IMR-90 (cell line): ENCODE measurements around the gene ETF1. TPM values are rescaled to one million over a fixed set of nuclear protein-coding genes. Genes with fewer than 3 reads are reported as not detected.

Source experiments
- ATAC-seq: fragments of 200-7000 bp; cut with Tn5 transposase; 2 replicates; pipeline ENCODE4 v1.9.1; 2020; ENCODE audit warnings: low read depth, mild to moderate bottlenecking, moderate library complexity
- BruUV-seq: library from RNA; stranded (reverse); fragments of 400-500 nt; replicated peaks from 2 replicates; lab custom pipeline; 2021; lab: Mats Ljungman, UMichigan
- CTCF ChIA-PET: fragments of 300-600 bp; formaldehyde crosslinking; extraction: SDS; loops from one replicate; lab custom pipeline; 2021; ENCODE audit warnings: antibody characterized with exemption; lab: Yijun Ruan, JAX
- POLR2A ChIA-PET: fragments of 300-600 bp; sonication (Branson Sonifier 250); formaldehyde crosslinking; loops from one replicate; lab custom pipeline; 2022; ENCODE audit warnings: antibody characterized with exemption; ENCODE audit not compliant: unreplicated experiment; lab: Charles Lee
- DNase-seq: peaks from one replicate; pipeline ENCODE4 v3.0.0; 2013
- H2AFZ ChIP-seq: replicated peaks from 2 replicates; pipeline ENCODE3; 2013; ENCODE audit warnings: low read length, mild to moderate bottlenecking; ENCODE audit not compliant: poor library complexity
- H2AK5ac ChIP-seq: 2 replicates; pipeline ENCODE4 v1.6.1; 2013; ENCODE audit warnings: low read depth, low read length, inconsistent platforms
- H2AK9ac ChIP-seq: replicated peaks from 2 replicates; pipeline ENCODE3; 2013; ENCODE audit warnings: mild to moderate bottlenecking, low read depth, low read length, moderate library complexity; ENCODE audit not compliant: poor library complexity
- H2BK120ac ChIP-seq: 2 replicates; pipeline ENCODE4 v1.6.1; 2013; ENCODE audit warnings: low read depth, low read length, inconsistent platforms
- H2BK15ac ChIP-seq: 3 replicates; pipeline ENCODE4 v1.6.1; 2013; ENCODE audit warnings: low read depth, low read length, inconsistent platforms
- H2BK20ac ChIP-seq: 2 replicates; pipeline ENCODE4 v1.6.1; 2013; ENCODE audit warnings: low read depth, mild to moderate bottlenecking, inconsistent platforms, low read length, moderate library complexity
- H2BK5ac ChIP-seq: 2 replicates; pipeline ENCODE4 v1.6.1; 2013; ENCODE audit warnings: mild to moderate bottlenecking, low read depth, low read length, inconsistent platforms; ENCODE audit not compliant: poor library complexity, severe bottlenecking
- H3K14ac ChIP-seq: replicated peaks from 2 replicates; pipeline ENCODE4 v1.6.1; 2013; ENCODE audit warnings: low read depth, low read length, inconsistent platforms
- H3K18ac ChIP-seq: 2 replicates; pipeline ENCODE4 v1.6.1; 2013; ENCODE audit warnings: low read depth, low read length, control low read depth
- H3K23ac ChIP-seq: 2 replicates; pipeline ENCODE4 v1.6.1; 2013; ENCODE audit warnings: low read depth, low read length, inconsistent platforms
- H3K27ac ChIP-seq: 2 replicates; pipeline ENCODE4 v1.5.1; 2013; ENCODE audit warnings: mild to moderate bottlenecking, control low read depth, low read length; ENCODE audit not compliant: insufficient read depth
- H3K27me3 ChIP-seq: 2 replicates; pipeline ENCODE4 v1.6.1; 2013; ENCODE audit warnings: low read length; ENCODE audit not compliant: control insufficient read depth, insufficient read depth
- H3K36me3 ChIP-seq: 2 replicates; pipeline ENCODE4 v1.6.1; 2013; ENCODE audit warnings: low read length, mixed read lengths; ENCODE audit not compliant: control insufficient read depth, insufficient read depth
- H3K4ac ChIP-seq: 2 replicates; pipeline ENCODE4 v1.6.1; 2013; ENCODE audit warnings: low read depth, low read length, inconsistent platforms
- H3K4me1 ChIP-seq: 2 replicates; pipeline ENCODE4 v1.6.1; 2013; ENCODE audit warnings: low read length, mixed read lengths; ENCODE audit not compliant: control insufficient read depth, insufficient read depth
- H3K4me2 ChIP-seq: 2 replicates; pipeline ENCODE4 v1.6.1; 2013; ENCODE audit warnings: low read depth, mild to moderate bottlenecking, control low read depth, low read length, moderate library complexity
- H3K4me3 ChIP-seq: 2 replicates; pipeline ENCODE4 v1.5.1; 2013; ENCODE audit warnings: low read depth, mild to moderate bottlenecking, control low read depth, low read length, moderate library complexity; ENCODE audit not compliant: insufficient read depth
- H3K56ac ChIP-seq: 2 replicates; pipeline ENCODE4 v1.6.1; 2013; ENCODE audit warnings: low read length, inconsistent platforms; ENCODE audit not compliant: insufficient read depth; ENCODE audit errors: extremely low read depth
- H3K79me1 ChIP-seq, 2 experiments: 2 replicates each; pipeline ENCODE4 v1.6.1; 2013; ENCODE audit warnings: low read length in 2 of 2, inconsistent platforms in 1 of 2, low read depth in 1 of 2
- H3K9ac ChIP-seq: 2 replicates; pipeline ENCODE4 v1.6.1; 2013; ENCODE audit warnings: low read depth, low read length, control low read depth
- H3K9me1 ChIP-seq: 2 replicates; pipeline ENCODE4 v1.6.1; 2013; ENCODE audit warnings: low read length, inconsistent platforms; ENCODE audit not compliant: insufficient read depth
- H3K9me3 ChIP-seq: 2 replicates; pipeline ENCODE4 v1.6.1; 2013; ENCODE audit warnings: low read length; ENCODE audit not compliant: control insufficient read depth, insufficient read depth
- H4K20me1 ChIP-seq: 2 replicates; pipeline ENCODE4 v1.6.1; 2013; ENCODE audit warnings: low read length, inconsistent platforms; ENCODE audit not compliant: insufficient read depth
- H4K5ac ChIP-seq: 2 replicates; pipeline ENCODE4 v1.6.1; 2013; ENCODE audit warnings: mild to moderate bottlenecking, low read depth, low read length, control low read depth
- H4K8ac ChIP-seq, 2 experiments: 2 replicates each; pipeline ENCODE4 v1.6.1; 2013; ENCODE audit warnings: low read depth in 2 of 2, low read length in 2 of 2, control low read depth in 1 of 2, inconsistent platforms in 1 of 2
- H4K91ac ChIP-seq: 2 replicates; pipeline ENCODE4 v1.6.1; 2013; ENCODE audit warnings: low read depth, low read length, inconsistent platforms; ENCODE audit not compliant: insufficient read depth
- CHD1 ChIP-seq: IDR thresholded peaks from 2 replicates; pipeline ENCODE4 v1.6.1; 2012; ENCODE audit warnings: low read depth, low read length, improper control_type of control experiment
- MAFK ChIP-seq: IDR thresholded peaks from 2 replicates; pipeline ENCODE4 v1.6.1; 2012; ENCODE audit warnings: low read depth, low read length, improper control_type of control experiment
- MAZ ChIP-seq: IDR thresholded peaks from 2 replicates; pipeline ENCODE4 v1.6.1; 2012; ENCODE audit warnings: low read depth, mild to moderate bottlenecking, low read length, improper control_type of control experiment, moderate library complexity, borderline replicate concordance
- NFE2L2 ChIP-seq: fragments of 150-350 bp; IDR thresholded peaks from 2 replicates; pipeline ENCODE4 v1.6.1; 2016; ENCODE audit warnings: low read depth, mild to moderate bottlenecking, low read length
- POLR2A ChIP-seq: IDR thresholded peaks from 2 replicates; pipeline ENCODE4 v1.6.1; 2012; ENCODE audit warnings: mild to moderate bottlenecking, low read depth, low read length
- RAD21 ChIP-seq: IDR thresholded peaks from 2 replicates; pipeline ENCODE4 v1.6.1; 2012; ENCODE audit warnings: low read length, improper control_type of control experiment
- RCOR1 ChIP-seq: IDR thresholded peaks from 2 replicates; pipeline ENCODE4 v1.6.1; 2012; ENCODE audit warnings: mild to moderate bottlenecking, low read length, improper control_type of control experiment; ENCODE audit not compliant: insufficient replicate concordance
- RFX5 ChIP-seq: IDR thresholded peaks from 2 replicates; pipeline ENCODE4 v1.8.0; 2012; ENCODE audit warnings: low read depth, mild to moderate bottlenecking, low read length, moderate library complexity
- WGBS, 2 experiments: methylation state at CpG; one replicate each; pipeline versions ENCODE4 v1.1.5 to v1.1.7; 2013; ENCODE audit warnings: missing lambda C conversion rate in 2 of 2; ENCODE audit not compliant: insufficient read length in 1 of 2; ENCODE audit errors: extremely low coverage in 2 of 2; 5-methylcytosine and 5-hydroxymethylcytosine counted together
- dilution Hi-C: fragments of 300-500 bp; cut with HindIII; formaldehyde crosslinking; loops from one replicate; pipeline ENCODE4 v1.14.3; 2018; ENCODE audit warnings: low sequenced_read_pairs; ENCODE audit not compliant: unreplicated experiment
- in situ Hi-C: fragments of 300-500 bp; cut with MboI; formaldehyde crosslinking; loops from 3 replicates; pipeline ENCODE4 v1.14.3; 2019; ENCODE audit warnings: low sequenced_read_pairs, inconsistent platforms, mixed read lengths
- intact Hi-C: fragments of 100-400 bp; cut with micrococcal nuclease; formaldehyde crosslinking; loops from 2 replicates; pipeline ENCODE4 v1.10.0; 2022
- polyA plus RNA-seq, 3 experiments: library from polyadenylated mRNA; depleted of rRNA; stranded (reverse); fragments of >200 nt; gene quantifications; 2 replicates each; pipeline ENCODE4 v1.2.3, GENCODE V29; 2012; ENCODE audit warnings: low replicate concordance in 1 of 3
- total RNA-seq: library from RNA; depleted of rRNA; stranded (reverse); fragments of >200 nt; gene quantifications from 2 replicates; pipeline ENCODE4 v1.2.3, GENCODE V29; 2012

The ETF1 gene
- total and polyA plus RNA-seq, 2 of the 4 experiments (the other 2 are of a cell fraction), result 53.2 to 126 TPM

DNA sequence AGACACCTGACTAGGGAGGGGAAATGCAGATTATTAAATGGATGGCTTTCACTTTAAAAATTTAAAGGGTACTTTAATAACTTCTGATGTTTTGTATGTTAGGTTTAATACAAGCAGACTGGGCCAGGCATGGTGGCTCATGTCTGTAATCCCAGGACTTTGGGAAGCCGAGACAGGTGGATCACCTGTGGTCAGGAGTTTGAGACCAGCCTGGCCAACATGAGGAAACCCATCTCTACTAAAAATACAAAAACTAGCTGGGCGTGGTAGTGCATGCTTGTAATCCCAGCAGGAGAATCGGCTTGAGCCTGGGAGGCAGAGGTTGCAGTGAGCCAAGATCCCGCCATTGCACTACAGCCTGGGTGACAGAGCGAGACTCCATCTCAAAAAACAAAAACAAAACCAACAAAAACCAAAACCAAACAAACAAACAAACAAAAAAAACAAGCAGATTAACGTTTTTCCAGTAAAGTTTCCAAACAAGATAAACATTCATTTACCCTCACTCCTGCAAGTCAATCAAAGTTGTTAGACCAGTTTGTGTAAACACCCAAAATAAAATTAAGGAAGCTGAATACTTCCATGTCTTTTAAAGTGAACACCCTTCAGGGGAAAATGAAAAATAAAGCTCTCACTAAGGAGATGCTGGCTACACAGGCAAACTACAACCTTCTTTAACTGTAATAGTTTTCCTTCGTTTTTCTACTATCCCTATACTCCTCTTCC, 14.1 kb downstream of the ETF1 start:
- no peak overlapping the region for H3K9ac ChIP-seq
- no peaks in the 10 kb centered on the region for H3K27me3 ChIP-seq
- H2AFZ ChIP-seq, result no peak overlapping the region
- H3K18ac ChIP-seq, result no peak overlapping the region
- H4K91ac ChIP-seq, result no peak overlapping the region
- H3K4me3 ChIP-seq, result no peak overlapping the region
- CTCF ChIA-PET, result interaction anchor here (1.3 kb wide), 1 partner anchor 12 kb away, joined by 4 read pairs; no protein-coding TSS in a partner anchor
- H2BK20ac ChIP-seq, result no peak overlapping the region
- no peak overlapping the region for H2AK5ac ChIP-seq
- H3K4me1 ChIP-seq, result peaks cover 7% of the 10 kb centered on the region
- no peak overlapping the region for H2AK9ac ChIP-seq
- H2BK5ac ChIP-seq, result peak overlapping the region; percentile 50
- ATAC-seq, result no peak
- in situ Hi-C loops, result no loop called here
- peaks cover 26 to 75% of the 10 kb centered on the region in 2 experiments for H3K79me1 ChIP-seq
- H4K8ac ChIP-seq, result no peak overlapping the region
- peaks cover 16% of the 10 kb centered on the region for H3K9me1 ChIP-seq
- H2BK120ac ChIP-seq, result no peak overlapping the region
- no TSS peak for BruUV-seq
- no peak overlapping the region for H3K56ac ChIP-seq
- H4K20me1 ChIP-seq, result peaks cover 83% of the 10 kb centered on the region
- no peak overlapping the region for H3K23ac ChIP-seq
- H2BK15ac ChIP-seq, result no peak overlapping the region
- H4K5ac ChIP-seq, result no peak overlapping the region
- dilution Hi-C loops, result no loop called here
- no peak overlapping the region for H3K14ac ChIP-seq
- intact Hi-C loops, result no loop called here
- peak overlapping the region; percentile 56; the same call in 1 of the 2 replicates for H3K4me2 ChIP-seq
- POLR2A ChIA-PET, result interaction anchor here (1.2 kb wide), 1 partner anchor 26 kb away, joined by 3 read pairs; no protein-coding TSS in a partner anchor
- H3K4ac ChIP-seq, result no peak overlapping the region
- DNase-seq, result no peak
- no peak overlapping the region for H3K27ac ChIP-seq
- H3K36me3 ChIP-seq, result peaks cover 13% of the 10 kb centered on the region
- H3K9me3 ChIP-seq, result no peaks in the 10 kb centered on the region
- TF ChIP-seq CHD1 (no peak), RCOR1 (no peak), POLR2A (no peak), MAFK (no peak), MAZ (no peak), NFE2L2 (no peak), RAD21 (no peak), RFX5 (no peak)
- 100% methylated on average over 1 to 2 of the region's 7 CpGs for WGBS, 2 experiments
